Stimulated activated CD4-positive, alpha-beta T cell treated with anti-CD3 and anti-CD28 coated beads, Interleukin-12 subunit alpha, Interleukin-12 subunit beta, amount 100 ng/mL, for 24 hours (primary cell): Measurements from ENCODE around the gene ABCC8.

ENCODE experiments used
- DNase-seq, 2 experiments: peaks; one replicate each; pipeline ENCODE4 v3.0.0-alpha.2; 2020; ENCODE audit warnings: low read depth in 2 of 2

The ABCC8 gene

DNA sequence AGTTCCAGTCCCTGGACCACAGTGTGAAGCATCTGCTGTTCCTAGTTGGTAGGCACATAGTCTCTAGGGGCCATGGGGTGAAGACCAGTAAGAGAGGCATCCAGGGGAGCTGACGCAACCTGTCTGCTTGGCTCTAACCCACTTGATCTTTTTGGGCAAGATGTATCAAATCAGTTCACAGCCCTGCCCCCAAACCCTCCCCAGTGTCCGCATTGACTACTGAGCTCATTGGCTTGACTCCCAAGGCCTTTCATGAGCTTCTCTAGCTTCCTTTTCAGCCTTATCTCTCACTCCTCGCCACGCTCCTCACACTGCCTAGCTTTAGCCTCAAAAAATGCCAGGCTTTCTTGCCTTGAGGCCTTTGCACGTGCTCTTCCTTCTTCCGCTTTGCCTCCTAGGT is 29.7 kb upstream of the ABCC8 start:
- DNase-seq, result no peak

DNA sequence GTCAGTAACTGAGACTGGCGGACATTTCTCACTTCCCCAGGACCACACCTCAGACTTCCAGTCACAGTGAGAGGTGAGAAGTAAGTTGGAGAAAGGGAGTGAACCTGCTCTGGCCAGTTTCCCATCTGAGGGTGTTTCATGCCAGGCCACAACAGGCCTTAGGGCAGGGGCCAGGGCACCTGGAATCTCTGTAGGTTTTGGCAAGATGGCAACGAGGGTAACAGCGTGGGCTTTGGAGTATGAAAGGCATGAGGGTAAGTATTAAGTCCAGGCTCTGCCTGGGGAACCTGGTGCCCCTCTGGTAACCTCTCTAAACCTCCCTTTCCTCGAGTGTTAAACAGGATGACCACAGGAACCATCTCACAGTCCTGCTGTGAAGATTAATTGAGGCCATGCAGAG is 28.5 kb upstream of the ABCC8 start:
- no peak for DNase-seq

- peak; percentile 46 to 80 for DNase-seq
Measured at GRCh38 chr11:17504330-17505107, 27.9 kb upstream of the ABCC8 start.

- no peak for DNase-seq
Measured at GRCh38 chr11:17502630-17503029, 26.0 kb upstream of the ABCC8 start.

DNA sequence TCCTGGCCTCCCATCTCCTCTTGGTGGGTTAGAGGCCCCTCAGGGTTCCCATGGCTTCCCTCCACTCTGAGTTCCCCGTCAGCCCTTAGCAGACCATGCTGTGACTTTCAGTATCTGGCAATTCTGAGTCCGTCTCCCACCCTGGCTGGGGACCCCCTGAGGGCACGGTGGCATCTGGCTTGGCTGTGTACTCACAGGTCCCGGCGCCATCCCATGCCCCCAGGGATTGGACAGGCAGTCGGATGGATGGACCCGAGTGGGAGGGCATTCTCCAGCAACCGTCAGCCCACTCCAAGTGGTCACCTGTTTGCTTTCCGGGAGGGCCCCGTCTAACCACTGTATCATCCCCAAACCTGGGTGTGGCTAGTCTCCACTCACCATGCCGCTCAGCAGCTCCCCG is 24.0 kb upstream of the ABCC8 start:
- no peak for DNase-seq

DNA sequence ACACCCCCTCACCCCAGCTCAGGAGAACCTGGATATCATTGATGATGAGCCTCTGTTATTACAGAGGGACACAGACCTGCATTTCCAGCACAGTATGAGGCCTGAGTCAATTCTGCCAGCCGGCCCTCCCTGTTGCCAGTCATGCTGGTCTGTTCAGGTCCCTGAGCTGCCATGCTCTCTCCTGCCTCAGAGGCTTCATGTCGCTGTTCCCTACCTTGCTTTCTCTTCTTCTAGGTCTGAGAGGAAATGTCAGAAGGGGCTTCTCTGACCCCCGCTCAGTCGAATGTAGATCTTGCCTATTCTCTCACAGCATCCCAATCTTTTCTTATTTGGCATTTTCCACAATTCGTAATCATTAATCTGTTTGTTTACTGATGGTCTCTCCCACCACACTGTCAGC is 21.8 kb upstream of the ABCC8 start:
- no peak for DNase-seq

- DNase-seq, result no peak
Measured at GRCh38 chr11:17498058-17498457, 21.4 kb upstream of the ABCC8 start.

- DNase-seq, result no peak
Measured at GRCh38 chr11:17496406-17496805, 19.8 kb upstream of the ABCC8 start.

DNA sequence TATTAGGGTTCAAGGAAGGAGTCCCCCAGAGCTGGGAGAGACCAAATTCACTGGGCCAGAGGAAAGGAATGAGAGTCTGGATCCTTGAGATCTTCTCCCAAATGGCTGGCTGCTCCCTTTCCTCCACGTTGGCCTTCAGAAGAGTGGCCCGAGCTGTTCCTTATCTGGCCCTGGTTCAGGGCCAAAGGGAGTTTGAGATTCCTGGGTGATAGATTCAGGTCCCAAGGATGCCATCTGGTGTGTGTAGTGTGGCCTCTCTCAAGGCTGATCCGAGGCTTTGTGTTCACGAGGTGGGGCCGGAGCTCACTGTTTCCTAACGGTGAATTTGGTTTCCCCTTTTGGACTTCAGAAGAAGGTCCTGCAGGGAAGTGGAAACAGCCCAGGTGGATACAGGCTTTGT is 17.4 kb upstream of the ABCC8 start:
- DNase-seq, result no peak

DNA sequence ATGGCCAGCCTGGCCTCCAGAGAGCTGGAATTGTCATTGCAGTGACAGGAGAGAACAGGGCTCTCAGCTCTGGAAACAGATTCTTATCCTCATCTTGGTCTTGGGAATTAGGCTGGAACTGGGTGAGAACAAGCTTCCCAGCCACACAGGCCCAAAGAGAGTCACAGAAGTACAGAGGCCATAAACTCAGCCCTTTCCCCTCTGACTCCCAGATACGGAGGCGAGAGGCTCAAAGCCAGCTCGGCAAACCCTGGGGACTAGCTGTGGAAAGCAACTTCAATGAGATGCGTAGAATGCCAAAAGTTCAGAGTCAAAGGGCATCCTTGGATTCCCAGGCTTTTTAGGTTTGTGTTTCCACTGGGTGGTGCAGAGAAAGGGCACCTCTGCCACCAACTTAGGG is 14.3 kb upstream of the ABCC8 start:
- DNase-seq, result no peak

DNA sequence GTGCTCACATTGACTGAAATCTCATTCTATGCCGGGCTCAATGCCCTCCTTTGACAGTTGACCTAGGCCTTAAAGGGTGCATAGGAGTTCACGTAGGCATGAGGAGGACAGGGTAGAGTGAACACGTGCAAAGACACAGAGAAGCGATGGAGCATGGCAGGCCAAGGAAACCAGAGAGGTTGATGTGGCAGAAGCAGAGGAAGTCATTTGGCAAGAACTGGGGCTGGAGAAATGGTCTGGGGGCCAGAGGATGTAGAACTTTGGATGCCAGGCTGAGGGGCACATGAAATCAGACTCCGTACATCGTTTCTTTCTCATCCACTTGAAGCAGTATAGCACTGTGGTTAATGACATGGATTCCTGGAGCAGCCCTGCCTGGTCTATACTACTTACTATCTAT is 13.6 kb upstream of the ABCC8 start:
- no peak for DNase-seq

DNA sequence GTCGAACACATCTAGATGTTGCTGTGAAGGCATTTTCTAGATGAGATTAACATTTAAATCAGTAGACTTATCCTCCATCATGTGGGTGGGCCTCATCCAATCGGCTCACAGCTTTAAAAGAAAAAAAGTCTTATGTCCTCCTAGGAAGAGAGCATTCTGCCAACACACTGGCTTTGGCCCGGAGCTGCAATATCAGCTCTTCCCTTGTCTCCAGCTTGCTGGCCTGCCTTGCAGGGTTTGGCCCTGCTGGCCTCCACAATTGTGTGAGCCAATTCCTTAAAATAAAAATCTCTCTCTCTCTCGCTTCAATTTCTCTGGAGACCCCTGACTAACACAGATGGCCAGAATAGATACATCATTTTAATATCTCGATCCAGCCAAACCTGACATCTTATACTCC is 13.1 kb upstream of the ABCC8 start:
- no peak for DNase-seq

- no peak for DNase-seq
Measured at GRCh38 chr11:17488563-17488962, 11.9 kb upstream of the ABCC8 start.

- DNase-seq, result no peak
Measured at GRCh38 chr11:17486646-17487045, 10.0 kb upstream of the ABCC8 start.

DNA sequence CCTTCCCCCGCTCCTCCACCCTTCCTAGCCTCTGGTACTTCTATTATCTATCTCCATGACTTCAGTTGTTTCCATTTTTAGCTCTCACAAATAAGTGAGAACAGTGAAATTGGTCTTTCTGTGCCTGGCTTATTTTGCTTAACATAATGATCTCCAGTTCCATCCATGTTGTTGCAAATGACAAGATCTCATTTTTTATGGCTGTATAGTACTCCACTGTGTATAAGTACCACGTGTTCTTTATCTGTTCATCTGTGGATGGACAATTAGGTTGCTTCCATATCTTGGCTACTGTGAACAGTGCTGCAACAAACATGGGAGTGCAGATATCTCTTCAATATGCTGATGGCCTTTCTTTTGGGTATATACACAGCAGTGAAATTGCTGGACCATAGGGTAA is 6.9 kb upstream of the ABCC8 start:
- DNase-seq, result no peak

- DNase-seq, result no peak
Measured at GRCh38 chr11:17481905-17482304, 5.3 kb upstream of the ABCC8 start.

- DNase-seq, result no peak
Measured at GRCh38 chr11:17479284-17480214, 2.9 kb upstream of the ABCC8 start.

DNA sequence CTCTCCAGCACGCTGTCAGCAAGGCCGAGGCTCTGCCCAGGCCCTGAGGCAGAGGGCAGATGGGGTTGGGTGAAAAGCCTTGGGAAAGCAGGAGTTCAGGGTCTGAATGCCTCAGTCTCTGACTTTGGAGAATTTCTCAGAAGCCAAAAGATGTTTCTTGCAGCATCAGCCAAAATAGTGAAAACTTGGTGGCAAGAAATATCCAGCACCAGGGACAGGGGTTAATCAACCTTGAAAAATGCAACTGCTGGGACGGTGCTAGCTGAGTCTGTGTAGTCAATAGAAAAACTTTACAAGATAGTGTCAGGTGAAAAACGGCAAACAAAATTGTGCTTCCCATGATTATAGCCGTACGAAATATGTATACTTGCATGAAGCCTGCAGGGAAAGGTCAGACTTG is 1.4 kb upstream of the ABCC8 start:
- no peak for DNase-seq

DNA sequence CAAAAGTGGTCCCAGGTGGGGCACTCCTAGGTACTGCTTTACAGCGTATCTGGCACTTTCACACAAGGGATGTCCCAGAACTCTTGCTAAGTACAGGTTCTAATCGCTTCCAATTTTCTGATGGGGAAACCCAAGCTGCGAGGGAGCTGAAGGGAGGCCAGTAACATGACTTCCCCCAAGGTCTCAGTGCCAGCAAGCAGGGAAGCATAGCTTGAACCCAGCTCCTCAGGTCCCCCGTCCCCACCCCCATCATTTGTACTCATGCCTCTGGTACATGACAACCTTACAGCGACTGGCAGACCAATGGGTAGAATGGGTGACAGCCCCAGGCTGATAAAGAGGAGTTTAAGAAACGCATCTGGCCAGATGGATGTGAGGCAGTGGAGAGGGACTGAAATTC is 716 bp upstream of the ABCC8 start:
- DNase-seq, result no peak

- no peak for DNase-seq
Measured at GRCh38 chr11:17477084-17477333, 364 bp upstream of the ABCC8 start.

DNA sequence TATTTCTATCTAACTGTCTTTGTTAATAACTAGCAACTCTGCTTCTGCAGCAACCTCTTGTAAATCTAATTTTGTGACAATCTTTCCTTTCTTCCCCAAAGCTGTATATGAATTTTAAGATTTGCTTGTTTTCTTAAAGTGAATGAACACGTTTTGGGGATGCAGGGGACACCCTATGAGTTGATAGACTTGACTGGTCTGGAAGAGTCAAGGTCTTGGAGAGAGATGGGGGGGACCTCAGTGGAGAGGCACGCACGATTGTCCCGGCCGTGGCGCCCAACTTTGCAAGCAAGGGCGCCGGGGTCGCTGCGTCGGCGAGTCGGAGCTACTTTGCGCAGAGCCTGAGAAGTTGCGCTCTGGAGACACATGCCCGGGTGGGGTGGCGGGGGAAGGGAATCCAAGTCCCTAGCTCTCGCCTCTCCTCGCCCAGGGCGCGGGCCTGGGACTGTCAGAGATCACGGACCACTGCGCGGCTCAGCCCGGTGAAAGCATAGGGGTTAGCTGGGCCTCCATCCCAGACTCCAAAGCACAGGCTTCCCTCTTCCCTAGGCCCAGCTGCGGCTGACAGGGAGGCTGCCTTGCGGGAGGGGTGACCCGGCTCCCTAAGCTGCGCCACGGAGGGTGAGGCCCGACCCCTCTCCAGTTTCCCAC is 854 bp downstream of the ABCC8 start:
- no peak for DNase-seq

DNA sequence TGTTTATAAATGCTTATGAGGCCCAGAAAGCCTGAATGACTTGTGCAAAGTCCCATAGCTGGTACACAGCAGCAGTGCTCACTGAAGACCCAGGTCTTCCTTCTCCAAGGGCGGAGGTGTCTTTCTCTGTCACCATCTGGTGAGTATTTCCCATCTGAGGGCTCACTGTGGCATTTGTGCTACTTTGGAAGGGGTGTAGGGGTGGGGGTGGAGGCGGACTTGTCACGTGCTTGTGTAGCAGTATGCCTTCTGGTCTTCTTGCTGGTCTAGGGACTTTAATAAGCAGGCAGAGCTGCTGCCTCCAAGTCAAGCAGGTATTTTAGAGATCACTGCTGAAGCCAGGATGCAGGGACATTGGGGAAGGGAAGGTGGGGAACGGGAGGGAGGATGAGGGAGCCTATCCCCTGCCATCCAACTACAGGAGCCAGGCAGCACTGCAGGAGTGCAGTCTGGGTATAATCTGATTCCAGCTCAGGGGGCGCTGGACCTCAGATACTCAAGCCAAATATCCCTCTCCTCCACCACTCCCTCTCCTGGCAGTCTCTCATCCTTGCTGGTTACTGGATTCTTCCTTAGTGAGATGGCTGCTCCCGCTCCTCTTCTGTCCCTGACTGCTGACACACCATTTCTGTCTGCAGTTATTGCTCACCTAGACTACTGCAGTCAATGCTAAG is 3.4 kb downstream of the ABCC8 start:
- DNase-seq, result no peak
